GM20000 (cell line): ENCODE results near the gene PPP6R3.

ENCODE experiments used
- DNase-seq: peaks from one replicate; pipeline ENCODE4 v3.0.0; 2012; ENCODE audit warnings: low spot score
- CTCF ChIP-seq: IDR thresholded peaks from 2 replicates; pipeline ENCODE4 v1.5.1; 2012; ENCODE audit warnings: mild to moderate bottlenecking, control low read depth; ENCODE audit errors: extremely low read depth, missing control alignments

The PPP6R3 gene

GRCh38 chr11:68651208-68651984 lies 190.8 kb downstream of the PPP6R3 start:
- no peak for TF ChIP-seq CTCF
- no peak for DNase-seq

- TF ChIP-seq CTCF: no peak
- DNase-seq: no peak
Observed at GRCh38 chr11:68651985-68652682, 191.6 kb downstream of the PPP6R3 start.

DNA sequence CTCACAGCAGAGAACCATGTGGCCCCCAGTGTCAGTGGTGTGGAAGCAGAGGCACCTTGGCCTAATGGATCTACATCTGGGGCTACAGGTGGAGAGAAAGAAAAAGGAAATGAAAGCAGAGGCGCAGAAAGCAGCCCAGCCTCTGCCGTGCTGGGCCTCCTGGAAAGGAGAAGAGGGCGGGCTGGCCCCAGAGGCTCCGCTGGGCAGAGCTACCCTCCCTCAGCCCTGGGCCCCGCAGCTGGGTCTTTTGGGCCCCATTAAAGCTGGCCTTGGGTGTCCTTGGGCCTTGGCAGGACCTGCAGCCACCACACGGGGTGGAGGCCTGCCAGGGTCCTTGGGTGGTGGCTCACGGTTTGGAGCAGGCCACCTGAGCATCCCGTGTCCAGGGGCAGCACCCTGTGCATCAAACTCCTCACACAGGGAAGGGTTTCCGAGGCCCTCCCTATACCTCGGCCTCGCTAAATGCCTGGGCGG lies 192.2 kb downstream of the PPP6R3 start:
- DNase-seq: no peak

GRCh38 chr11:68653486-68654430 lies 193.2 kb downstream of the PPP6R3 start:
- TF ChIP-seq CTCF: no peak

More for the DNA sequence above, 192.2 kb downstream of the PPP6R3 start:
- TF ChIP-seq CTCF: no peak

GRCh38 chr11:68654978-68655377 lies 194.4 kb downstream of the PPP6R3 start:
- no peak for DNase-seq
- no peak for TF ChIP-seq CTCF

More at GRCh38 chr11:68653486-68654430, 193.2 kb downstream of the PPP6R3 start:
- no peak for DNase-seq

- no peak for DNase-seq
- TF ChIP-seq CTCF: no peak
Observed at GRCh38 chr11:68655406-68655805, 194.9 kb downstream of the PPP6R3 start.
